ENCODE results near the gene GNPDA1.
"Not testable (repeated sequence)": the region's sequence is repeated elsewhere in the genome, so short reads cannot be mapped to it uniquely, and the experiment has no call there.

GNPDA1 gene

GRCh38 chr5:142012792-142013388, at the start of gene GNPDA1:
Gene GNPDA1 (minus strand): TSS chr5:142013027. CDS start chr5:142012035, 992 bp downstream.
- H3K27me3 ChIP-seq (ENCODE audit: insufficient read depth, low read length): no peaks in the 10 kb centered on the region
- peak within 1 kb of the TSS; percentile 78 for H3K27ac ChIP-seq (ENCODE audit: low read depth, low read length)
- H3K4me3 ChIP-seq (ENCODE audit: low read depth, low read length): peak within 1 kb of the TSS; percentile 80
- peaks cover 43% of the 10 kb centered on the region for H3K4me1 ChIP-seq (ENCODE audit: control insufficient read depth, insufficient read depth, low read length, unreplicated experiment)
- H2AFZ ChIP-seq (ENCODE audit: low read length, unreplicated experiment): peak within 1 kb of the TSS; percentile 93
- no peaks in the 10 kb centered on the region for H3K79me2 ChIP-seq (ENCODE audit: control insufficient read depth, insufficient read depth, low read length, unreplicated experiment)
- peaks cover 3% of the 10 kb centered on the region; the same call in 1 of the 2 replicates for H3K36me3 ChIP-seq (ENCODE audit: insufficient read depth, low read length)

DNA sequence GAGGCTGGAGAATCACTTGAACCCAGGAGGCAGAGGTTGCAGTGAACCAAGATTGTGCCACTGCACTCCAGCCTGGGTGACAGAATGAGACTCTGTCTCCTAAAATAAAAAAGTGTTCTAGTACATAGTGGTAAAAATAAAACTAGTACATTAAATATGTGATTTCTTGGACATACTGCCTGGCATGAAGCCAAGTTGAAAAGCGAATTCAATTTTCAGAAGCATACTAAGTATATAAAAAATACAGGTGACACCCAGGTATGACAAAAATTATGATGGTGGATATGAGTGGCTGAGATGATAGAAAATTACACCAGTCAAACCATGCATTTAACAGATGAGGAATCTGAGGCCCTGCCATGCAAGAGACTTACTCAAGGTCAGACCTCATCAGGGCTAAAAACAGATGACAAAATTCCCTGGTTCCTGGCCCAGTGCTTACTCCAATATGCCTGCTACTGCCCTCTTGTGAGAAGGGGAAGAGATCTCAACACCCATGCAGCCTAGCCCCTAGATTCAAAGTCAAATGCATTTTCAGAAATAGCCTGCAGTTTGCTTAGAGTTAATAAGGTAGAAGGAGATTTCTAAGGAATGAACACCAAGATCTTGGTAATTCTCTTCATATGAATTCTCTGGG, 46.6 kb upstream of the GNPDA1 start:
- H3K4me3 ChIP-seq (ENCODE audit: low read depth, low read length): no peak overlapping the region
- no peaks in the 10 kb centered on the region for H3K36me3 ChIP-seq (ENCODE audit: insufficient read depth, low read length)
- H3K27ac ChIP-seq (ENCODE audit: low read depth, low read length): no peak overlapping the region
- H3K4me1 ChIP-seq (ENCODE audit: control insufficient read depth, insufficient read depth, low read length, unreplicated experiment): peaks cover 45% of the 10 kb centered on the region
- H3K79me2 ChIP-seq (ENCODE audit: control insufficient read depth, insufficient read depth, low read length, unreplicated experiment): no peaks in the 10 kb centered on the region
- H3K27me3 ChIP-seq (ENCODE audit: insufficient read depth, low read length): no peaks in the 10 kb centered on the region
- H2AFZ ChIP-seq (ENCODE audit: low read length, unreplicated experiment): no peak overlapping the region

GRCh38 chr5:142057697-142058056, 44.9 kb upstream of the GNPDA1 start:
- Histone ChIP-seq H3K36me3 (ENCODE audit: insufficient read depth, low read length) (no peaks in the 10 kb centered on the region), H3K79me2 (ENCODE audit: control insufficient read depth, insufficient read depth, low read length, unreplicated experiment) (no peaks in the 10 kb centered on the region), H3K4me1 (ENCODE audit: control insufficient read depth, insufficient read depth, low read length, unreplicated experiment) (peaks cover 48% of the 10 kb centered on the region), H3K27ac (ENCODE audit: low read depth, low read length) (peak overlapping the region; percentile 56), H2AFZ (ENCODE audit: low read length, unreplicated experiment) (no peak overlapping the region), H3K4me3 (ENCODE audit: low read depth, low read length) (no peak overlapping the region), H3K27me3 (ENCODE audit: insufficient read depth, low read length) (no peaks in the 10 kb centered on the region)

GRCh38 chr5:142056816-142057696, 44.2 kb upstream of the GNPDA1 start:
- no peak overlapping the region for H3K4me3 ChIP-seq (ENCODE audit: low read depth, low read length)
- no peaks in the 10 kb centered on the region for H3K79me2 ChIP-seq (ENCODE audit: control insufficient read depth, insufficient read depth, low read length, unreplicated experiment)
- peak overlapping the region; percentile 56 for H3K27ac ChIP-seq (ENCODE audit: low read depth, low read length)
- H3K27me3 ChIP-seq (ENCODE audit: insufficient read depth, low read length): no peaks in the 10 kb centered on the region
- H3K4me1 ChIP-seq (ENCODE audit: control insufficient read depth, insufficient read depth, low read length, unreplicated experiment): peaks cover 51% of the 10 kb centered on the region
- no peaks in the 10 kb centered on the region for H3K36me3 ChIP-seq (ENCODE audit: insufficient read depth, low read length)
- H2AFZ ChIP-seq (ENCODE audit: low read length, unreplicated experiment): peak overlapping the region; percentile 17

- Histone ChIP-seq H3K4me1 (ENCODE audit: control insufficient read depth, insufficient read depth, low read length, unreplicated experiment) (peaks cover 51% of the 10 kb centered on the region), H3K36me3 (ENCODE audit: insufficient read depth, low read length) (no peaks in the 10 kb centered on the region), H3K27me3 (ENCODE audit: insufficient read depth, low read length) (no peaks in the 10 kb centered on the region), H3K27ac (ENCODE audit: low read depth, low read length) (no peak overlapping the region), H3K79me2 (ENCODE audit: control insufficient read depth, insufficient read depth, low read length, unreplicated experiment) (no peaks in the 10 kb centered on the region), H2AFZ (ENCODE audit: low read length, unreplicated experiment) (no peak overlapping the region), H3K4me3 (ENCODE audit: low read depth, low read length) (no peak overlapping the region)
These were observed 42.5 kb upstream of the GNPDA1 start for GRCh38 chr5:142055301-142055700.

GRCh38 chr5:142053426-142054151, 40.8 kb upstream of the GNPDA1 start:
- H3K27me3 ChIP-seq (ENCODE audit: insufficient read depth, low read length): no peaks in the 10 kb centered on the region

GRCh38 chr5:142052026-142052425, 39.2 kb upstream of the GNPDA1 start:
- not testable (repeated sequence) for H3K27ac ChIP-seq (ENCODE audit: low read depth, low read length); H3K36me3 ChIP-seq (ENCODE audit: insufficient read depth, low read length); H2AFZ ChIP-seq (ENCODE audit: low read length, unreplicated experiment); H3K27me3 ChIP-seq (ENCODE audit: insufficient read depth, low read length); H3K79me2 ChIP-seq (ENCODE audit: control insufficient read depth, insufficient read depth, low read length, unreplicated experiment); H3K4me3 ChIP-seq (ENCODE audit: low read depth, low read length)
- peaks cover 26% of the 10 kb centered on the region for H3K4me1 ChIP-seq (ENCODE audit: control insufficient read depth, insufficient read depth, low read length, unreplicated experiment)

More at GRCh38 chr5:142053426-142054151, 40.8 kb upstream of the GNPDA1 start:
- H3K79me2 ChIP-seq (ENCODE audit: control insufficient read depth, insufficient read depth, low read length, unreplicated experiment): no peaks in the 10 kb centered on the region
- H3K36me3 ChIP-seq (ENCODE audit: insufficient read depth, low read length): no peaks in the 10 kb centered on the region
- H3K4me3 ChIP-seq (ENCODE audit: low read depth, low read length): peak overlapping the region; percentile 54
- peak overlapping the region; percentile 12 for H2AFZ ChIP-seq (ENCODE audit: low read length, unreplicated experiment)
- peaks cover 42% of the 10 kb centered on the region for H3K4me1 ChIP-seq (ENCODE audit: control insufficient read depth, insufficient read depth, low read length, unreplicated experiment)
- H3K27ac ChIP-seq (ENCODE audit: low read depth, low read length): peak overlapping the region; percentile 63

DNA sequence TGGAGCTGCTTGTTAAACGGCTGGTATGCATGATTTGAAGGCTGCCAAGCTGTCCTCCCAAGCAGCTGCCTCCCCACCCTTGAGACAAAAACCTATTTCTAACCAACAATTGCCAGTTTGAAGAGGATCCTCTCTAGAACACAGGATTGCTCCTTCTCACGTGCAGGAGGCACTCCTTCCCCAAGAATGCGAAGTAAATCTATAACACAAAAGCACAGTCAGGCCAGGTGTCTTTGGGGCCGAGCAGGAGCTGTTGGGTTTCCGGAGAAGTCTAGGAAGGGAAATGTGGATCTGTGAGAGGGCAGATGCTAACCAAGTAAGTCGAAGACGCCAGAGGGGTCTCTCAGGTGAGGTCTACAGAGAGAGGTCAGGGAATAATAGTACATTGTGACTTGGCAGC, 35.4 kb upstream of the GNPDA1 start:
- no peak overlapping the region for H3K27ac ChIP-seq (ENCODE audit: low read depth, low read length)
- H3K4me3 ChIP-seq (ENCODE audit: low read depth, low read length): no peak overlapping the region
- H3K36me3 ChIP-seq (ENCODE audit: insufficient read depth, low read length): no peaks in the 10 kb centered on the region
- H3K4me1 ChIP-seq (ENCODE audit: control insufficient read depth, insufficient read depth, low read length, unreplicated experiment): peaks cover 9% of the 10 kb centered on the region
- H2AFZ ChIP-seq (ENCODE audit: low read length, unreplicated experiment): no peak overlapping the region
- H3K79me2 ChIP-seq (ENCODE audit: control insufficient read depth, insufficient read depth, low read length, unreplicated experiment): no peaks in the 10 kb centered on the region
- no peaks in the 10 kb centered on the region for H3K27me3 ChIP-seq (ENCODE audit: insufficient read depth, low read length)

DNA sequence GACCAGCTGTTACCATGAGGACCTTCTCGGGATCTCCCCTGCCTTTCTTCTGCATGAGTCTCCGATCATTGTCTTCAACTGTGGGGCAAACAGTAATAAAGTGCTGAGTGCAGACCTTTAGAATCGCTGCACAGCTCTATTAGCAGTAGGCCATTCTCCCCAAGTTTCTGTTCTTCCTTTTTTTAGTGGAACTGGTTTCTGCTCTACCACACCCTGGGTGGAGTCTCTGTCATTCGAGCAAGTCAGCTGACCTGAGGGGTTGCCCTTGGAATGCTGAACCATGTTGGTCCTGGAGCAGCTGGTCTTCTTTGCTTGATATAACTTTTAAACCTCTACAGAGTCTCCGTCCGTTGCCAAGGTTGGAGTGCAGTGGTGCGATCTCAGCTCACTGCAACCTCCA, 33.4 kb upstream of the GNPDA1 start:
- no peak overlapping the region for H3K4me3 ChIP-seq (ENCODE audit: low read depth, low read length)
- H3K36me3 ChIP-seq (ENCODE audit: insufficient read depth, low read length): no peaks in the 10 kb centered on the region
- H2AFZ ChIP-seq (ENCODE audit: low read length, unreplicated experiment): no peak overlapping the region
- H3K27ac ChIP-seq (ENCODE audit: low read depth, low read length): no peak overlapping the region
- no peaks in the 10 kb centered on the region for H3K79me2 ChIP-seq (ENCODE audit: control insufficient read depth, insufficient read depth, low read length, unreplicated experiment)
- no peaks in the 10 kb centered on the region for H3K4me1 ChIP-seq (ENCODE audit: control insufficient read depth, insufficient read depth, low read length, unreplicated experiment)
- no peaks in the 10 kb centered on the region for H3K27me3 ChIP-seq (ENCODE audit: insufficient read depth, low read length)

DNA sequence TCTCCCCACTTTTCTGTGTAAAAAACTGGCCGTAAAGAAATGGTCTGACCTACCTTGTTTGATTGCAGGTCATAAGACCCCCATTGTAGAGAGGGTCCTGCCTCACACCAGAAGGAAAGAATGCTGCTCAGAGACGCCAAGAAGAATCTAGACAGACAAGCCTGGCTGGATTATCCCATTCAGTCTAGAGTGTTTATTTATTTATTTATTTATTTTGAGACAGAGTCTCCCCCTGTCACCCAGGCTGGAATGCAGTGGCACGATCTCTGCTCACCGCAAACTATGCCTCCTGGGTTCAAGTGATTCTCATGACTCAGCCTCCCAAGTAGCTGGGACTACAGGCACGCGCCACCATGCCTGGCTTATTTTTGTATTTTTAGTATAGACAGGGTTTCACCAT, 28.1 kb upstream of the GNPDA1 start:
- not testable (repeated sequence) for H2AFZ ChIP-seq (ENCODE audit: low read length, unreplicated experiment)

More for the DNA sequence above, 28.1 kb upstream of the GNPDA1 start:
- H3K27ac ChIP-seq (ENCODE audit: low read depth, low read length); H3K4me3 ChIP-seq (ENCODE audit: low read depth, low read length); H3K79me2 ChIP-seq (ENCODE audit: control insufficient read depth, insufficient read depth, low read length, unreplicated experiment); H3K27me3 ChIP-seq (ENCODE audit: insufficient read depth, low read length); H3K36me3 ChIP-seq (ENCODE audit: insufficient read depth, low read length); H3K4me1 ChIP-seq (ENCODE audit: control insufficient read depth, insufficient read depth, low read length, unreplicated experiment): not testable (repeated sequence)
